Transverse colon (tissue), 4 donors: ENCODE results near the gene RCAN2. TPM values are rescaled to one million over a fixed set of nuclear protein-coding genes. Genes with fewer than 3 reads are reported as not detected.

Source experiments
- DNase-seq: peaks from one replicate; pipeline ENCODE4 v3.0.0-alpha.2; 2019
- H3K27ac ChIP-seq, 4 donors: fragments of 200-600 bp; sonication (generic); 2 replicates each; pipeline ENCODE4 v1.5.1; 2016 to 2018; ENCODE audit warnings: inconsistent platforms in 4 of 4
- H3K27me3 ChIP-seq: fragments of 200-600 bp; sonication (generic); 2 replicates; pipeline ENCODE4 v1.5.1; 2017; ENCODE audit warnings: inconsistent platforms
- H3K36me3 ChIP-seq, 4 donors: fragments of 200-600 bp; sonication (generic); 2 replicates each; pipeline ENCODE4 v1.5.1; 2017 to 2019; ENCODE audit warnings: inconsistent platforms in 4 of 4
- H3K4me1 ChIP-seq, 4 donors: fragments of 200-600 bp; sonication (generic); 2 replicates each; pipeline ENCODE4 v1.5.1; 2017 to 2020; ENCODE audit warnings: inconsistent platforms in 4 of 4
- H3K4me3 ChIP-seq, 4 donors: fragments of 200-600 bp; sonication (generic); 1 replicate in 1 of 4; 2 replicates in 3 of 4; pipeline versions ENCODE4 v1.5.1 to v1.6.1; 2017 to 2019; ENCODE audit warnings: inconsistent platforms in 4 of 4
- H3K9me3 ChIP-seq, 2 donors: fragments of 200-600 bp; sonication (generic); 2 replicates each; pipeline ENCODE4 v1.5.1; 2017 to 2019; ENCODE audit warnings: inconsistent platforms in 2 of 2
- CTCF ChIP-seq, 5 experiments: fragments of 200-600 bp in 3 of 5; fragments of 450-650 bp in 2 of 5; sonication (generic) in 3 of 5; IDR thresholded peaks; 1 replicate in 2 of 5; 2 replicates in 3 of 5; pipeline ENCODE4 v1.5.1; 2016 to 2017; ENCODE audit warnings: antibody characterized with exemption in 5 of 5, inconsistent platforms in 3 of 5, mild to moderate bottlenecking in 2 of 5, moderate library complexity in 1 of 5
- EP300 ChIP-seq: sonication (generic); formaldehyde crosslinking; IDR thresholded peaks from one replicate; pipeline ENCODE4 v1.6.1; 2017; ENCODE audit warnings: antibody characterized with exemption, low read depth
- POLR2A ChIP-seq: fragments of 450-650 bp; IDR thresholded peaks from one replicate; pipeline ENCODE4 v1.6.1; 2016; ENCODE audit warnings: antibody characterized with exemption, mild to moderate bottlenecking, moderate library complexity
- POLR2AphosphoS5 ChIP-seq, 3 donors: sonication (generic); formaldehyde crosslinking; IDR thresholded peaks; one replicate each; pipeline ENCODE4 v1.6.1; 2016; ENCODE audit warnings: antibody characterized with exemption in 3 of 3
- WGBS, 2 donors: methylation state at CpG; one replicate each; pipeline ENCODE4 v1.1.5; 2018; ENCODE audit warnings: low coverage in 1 of 2; 5-methylcytosine and 5-hydroxymethylcytosine counted together
- in situ Hi-C, 4 donors: fragments of 200-750 bp; cut with MboI; loops; one replicate each; pipeline versions ENCODE4 v1.15.0 to v1.15.1; 2017; ENCODE audit warnings: low sequenced_read_pairs in 3 of 4, low pct_ligation_motif_present in 1 of 4, low pct_unique_long_range_greater_than_20kb in 1 of 4
- intact Hi-C: fragments of 100-400 bp; cut with DNase I; formaldehyde crosslinking; loops from one replicate; pipeline ENCODE4 v1.15.1; 2023; ENCODE audit warnings: low total_unique reads
- total RNA-seq, 4 donors: library from RNA; depleted of rRNA; stranded (reverse); fragments of >200 nt; gene quantifications; one replicate each; pipeline ENCODE4 v1.1.0, GENCODE V29; 2016

Gene RCAN2
- total RNA-seq, 4 donors from 2014 or later = 1.9 to 9.5 (median 7.5) TPM

- in situ Hi-C loops = no loop called here
- intact Hi-C loops = no loop called here
- Histone ChIP-seq H3K4me3 (no peak overlapping the region), H3K27ac (no peak overlapping the region), H3K27me3 (no peaks in the 10 kb centered on the region), H3K4me1 (peaks cover 0 to 13% (median 5%) of the 10 kb centered on the region in 4 donors), H3K36me3 (no peaks in the 10 kb centered on the region), H3K9me3 (no peaks in the 10 kb centered on the region)
- no peak for DNase-seq
- TF ChIP-seq POLR2A = no peak
- no peak for TF ChIP-seq POLR2AphosphoS5 (IDR thresholded peaks at IDR 0.05)
These were observed 26.0 kb upstream of the RCAN2 start for GRCh38 chr6:46517202-46517601.

GRCh38 chr6:46513533-46513932 lies 22.3 kb upstream of the RCAN2 start:
- in situ Hi-C loops = no loop called here
- intact Hi-C loops = no loop called here
- WGBS, 2 donors = 68 to 75% methylated on average over 2 of the region's 2 CpGs
- DNase-seq = no peak
- H3K27ac ChIP-seq = no peak overlapping the region
- no peak overlapping the region for H3K4me3 ChIP-seq
- H3K4me1 ChIP-seq = peaks cover 0 to 6% (median 3%) of the 10 kb centered on the region in 4 donors
- H3K27me3 ChIP-seq = no peaks in the 10 kb centered on the region
- H3K9me3 ChIP-seq = no peaks in the 10 kb centered on the region
- no peaks in the 10 kb centered on the region for H3K36me3 ChIP-seq
- no peak for TF ChIP-seq POLR2AphosphoS5 (IDR thresholded peaks at IDR 0.05)
- TF ChIP-seq POLR2A = no peak
- TF ChIP-seq EP300 = no peak
- TF ChIP-seq CTCF (IDR thresholded peaks at IDR 0.05) = no peak

GRCh38 chr6:46511320-46511719 lies 20.1 kb upstream of the RCAN2 start:
- Histone ChIP-seq H3K4me3 (no peak overlapping the region), H3K4me1 (peaks cover 0 to 9% (median 0%) of the 10 kb centered on the region in 4 donors), H3K9me3 (no peaks in the 10 kb centered on the region), H3K27ac (peak overlapping the region; percentile 33 to 62 (median 48)), H3K27me3 (no peaks in the 10 kb centered on the region), H3K36me3 (no peaks in the 10 kb centered on the region)
- intact Hi-C loops = no loop called here
- TF ChIP-seq POLR2A (no peak), POLR2AphosphoS5 (IDR thresholded peaks at IDR 0.05) (no peak), EP300 (no peak), CTCF (IDR thresholded peaks at IDR 0.05) (no peak)
- in situ Hi-C loops = no loop called here
- no peak for DNase-seq
- WGBS, 2 donors = 88% methylated on average over 7 of the region's 7 CpGs; no CpG with 5 or more reads in 1 of the 2 donors

- intact Hi-C loops = no loop called here
- Histone ChIP-seq H3K4me1 (peaks cover 0 to 12% (median 0%) of the 10 kb centered on the region in 4 donors), H3K36me3 (no peaks in the 10 kb centered on the region), H3K27me3 (no peaks in the 10 kb centered on the region), H3K27ac (peak overlapping the region; percentile 34 to 62 (median 48)), H3K4me3 (no peak overlapping the region), H3K9me3 (no peaks in the 10 kb centered on the region)
- DNase-seq = no peak
- in situ Hi-C loops = no loop called here
- no peak for TF ChIP-seq POLR2AphosphoS5 (IDR thresholded peaks at IDR 0.05)
- TF ChIP-seq EP300 = no peak
These were observed 19.4 kb upstream of the RCAN2 start for GRCh38 chr6:46510651-46511050.

GRCh38 chr6:46509981-46510510 lies 18.8 kb upstream of the RCAN2 start:
- DNase-seq = no peak
- Histone ChIP-seq H3K36me3 (no peaks in the 10 kb centered on the region), H3K27me3 (no peaks in the 10 kb centered on the region), H3K4me3 (no peak overlapping the region), H3K27ac (peak overlapping the region; percentile 0 to 38 (median 22)), H3K4me1 (peaks cover 0 to 12% (median 0%) of the 10 kb centered on the region in 4 donors), H3K9me3 (no peaks in the 10 kb centered on the region)
- intact Hi-C loops (loop anchor here (5.0 kb wide), 1 partner anchor 1843 kb away; no protein-coding TSS in a partner anchor), in situ Hi-C loops (no loop called here)
- WGBS, 2 donors = 72 to 76% methylated on average over 4 of the region's 4 CpGs
- TF ChIP-seq POLR2A (no peak), POLR2AphosphoS5 (IDR thresholded peaks at IDR 0.05) (no peak), CTCF (IDR thresholded peaks at IDR 0.05) (no peak), EP300 (no peak)
